ENCODE measurements around the gene AKR1D1.

The AKR1D1 gene

DNA sequence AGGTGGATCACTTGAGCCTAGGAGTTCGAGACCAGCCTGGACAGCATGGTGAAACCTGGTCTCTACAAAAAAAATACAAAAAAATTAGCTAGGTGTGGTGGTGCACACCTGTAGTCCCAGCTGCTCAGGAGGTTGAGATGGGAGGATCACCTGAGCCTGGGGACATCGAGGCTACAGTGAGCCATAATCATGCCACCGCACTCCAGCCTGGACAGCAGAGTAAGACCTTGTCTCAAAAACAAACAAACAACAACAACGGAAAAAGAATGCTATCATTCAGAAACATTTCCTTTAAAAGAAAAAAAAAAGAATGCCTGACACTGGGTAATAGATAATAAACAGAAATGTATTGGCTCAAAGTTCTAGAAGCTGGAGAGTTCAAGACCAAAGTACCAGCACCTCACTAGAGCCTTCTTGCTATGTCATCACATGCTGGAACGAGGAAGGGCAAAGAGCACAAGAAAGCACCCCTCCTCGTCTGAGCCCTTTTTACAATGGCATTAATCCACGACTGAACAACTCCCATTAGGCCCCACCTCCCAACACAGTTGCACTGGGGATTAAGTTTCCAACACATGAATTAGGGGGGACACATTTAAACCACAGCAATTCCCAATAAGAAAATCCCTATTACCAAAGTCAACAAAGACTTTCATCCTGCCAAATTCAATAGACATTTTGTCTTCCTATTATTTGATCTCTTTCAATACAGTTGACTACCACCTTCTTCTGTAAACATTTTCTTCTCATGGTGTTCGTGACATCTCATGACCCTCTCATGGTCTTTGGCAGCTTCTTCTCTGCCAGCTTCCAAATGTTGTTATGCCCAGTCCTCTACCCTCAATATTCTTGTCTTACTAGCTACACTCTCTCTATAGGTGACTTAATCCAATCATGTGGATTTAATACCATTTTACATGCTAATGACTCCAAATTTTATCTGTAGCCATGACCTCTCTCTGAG is 20.0 kb downstream of the AKR1D1 start:
- no CpG with 5 or more reads among the region's 8 CpGs for WGBS, 2 donors (ENCODE audit: extremely low coverage in 2 of 2, insufficient read length in 2 of 2, insufficient replicate concordance in 1 of 2)
- H4K8ac ChIP-seq (ENCODE audit: low read depth, low read length): no peak overlapping the region
- no peak for DNase-seq (ENCODE audit: low spot score)

GRCh38 chr7:138097064-138097741 is 20.9 kb downstream of the AKR1D1 start:
- no CpG with 5 or more reads among the region's 3 CpGs for whole genome bisulfite sequencing, 2 donors (ENCODE audit: extremely low coverage in 2 of 2, insufficient read length in 2 of 2, insufficient replicate concordance in 1 of 2)
- Histone ChIP-seq H3K27me3 (ENCODE audit: control insufficient read depth in 3 of 3, insufficient read depth in 3 of 3, low read depth in 1 of 3, low read length in 3 of 3) (no peaks in the 10 kb centered on the region), H3K79me1 (ENCODE audit: low read depth, low read length) (no peaks in the 10 kb centered on the region), H2AFZ (ENCODE audit: low read length) (no peak overlapping the region), H2BK5ac (ENCODE audit: low read length) (no peak overlapping the region), H2BK15ac (ENCODE audit: low read length) (no peak overlapping the region), H3K27ac (replicated peaks; ENCODE audit: low read length) (no peak overlapping the region), H3K36me3 (replicated peaks in 1 of 2; ENCODE audit: control insufficient read depth in 2 of 2, insufficient read depth in 2 of 2, low read length in 2 of 2) (no peaks in the 10 kb centered on the region), H3K23ac (ENCODE audit: low read depth, low read length, poor library complexity) (no peak overlapping the region), H2BK120ac (ENCODE audit: low read depth, low read length) (no peak overlapping the region), H3K4me1 (ENCODE audit: control insufficient read depth in 2 of 2, insufficient read depth in 1 of 2, low read depth in 1 of 2, low read length in 2 of 2) (no peaks in the 10 kb centered on the region), H4K91ac (ENCODE audit: low read depth, low read length, poor library complexity) (no peak overlapping the region), H4K8ac (ENCODE audit: low read depth, low read length) (no peak overlapping the region), H2AK5ac (ENCODE audit: low read depth, low read length) (no peak overlapping the region), H3K4me2 (ENCODE audit: insufficient read depth, low read length, poor library complexity, severe bottlenecking) (no peak overlapping the region), H3K4me3 (ENCODE audit: low read length in 2 of 2) (no peak overlapping the region), H3K18ac (ENCODE audit: low read length) (no peak overlapping the region), H3K4ac (ENCODE audit: low read length) (no peak overlapping the region), H3K14ac (ENCODE audit: low read length) (no peak overlapping the region), H3K9me3 (replicated peaks in 1 of 2; ENCODE audit: control insufficient read depth in 2 of 2, insufficient read depth in 1 of 2, low read depth in 1 of 2, low read length in 2 of 2) (no peaks in the 10 kb centered on the region), H2BK12ac (ENCODE audit: low read length) (no peak overlapping the region), H3K9ac (ENCODE audit: low read depth, low read length, poor library complexity) (no peak overlapping the region)
- no peak for DNase-seq (ENCODE audit: low spot score)

More for the DNA sequence above, 20.0 kb downstream of the AKR1D1 start:
- Histone ChIP-seq H4K91ac (ENCODE audit: low read depth, low read length, poor library complexity) (no peak overlapping the region), H3K4ac (ENCODE audit: low read length) (no peak overlapping the region), H3K23ac (ENCODE audit: low read depth, low read length, poor library complexity) (no peak overlapping the region), H3K4me1 (ENCODE audit: control insufficient read depth in 2 of 2, insufficient read depth in 1 of 2, low read depth in 1 of 2, low read length in 2 of 2) (no peaks in the 10 kb centered on the region), H3K79me1 (ENCODE audit: low read depth, low read length) (no peaks in the 10 kb centered on the region), H3K27ac (replicated peaks; ENCODE audit: low read length) (no peak overlapping the region), H2AFZ (ENCODE audit: low read length) (no peak overlapping the region), H2BK5ac (ENCODE audit: low read length) (no peak overlapping the region), H3K9ac (ENCODE audit: low read depth, low read length, poor library complexity) (no peak overlapping the region), H2BK12ac (ENCODE audit: low read length) (no peak overlapping the region), H3K4me3 (ENCODE audit: low read length in 2 of 2) (no peak overlapping the region), H3K36me3 (replicated peaks in 1 of 2; ENCODE audit: control insufficient read depth in 2 of 2, insufficient read depth in 2 of 2, low read length in 2 of 2) (no peaks in the 10 kb centered on the region), H3K18ac (ENCODE audit: low read length) (no peak overlapping the region), H3K14ac (ENCODE audit: low read length) (no peak overlapping the region), H3K4me2 (ENCODE audit: insufficient read depth, low read length, poor library complexity, severe bottlenecking) (no peak overlapping the region), H3K9me3 (replicated peaks in 1 of 2; ENCODE audit: control insufficient read depth in 2 of 2, insufficient read depth in 1 of 2, low read depth in 1 of 2, low read length in 2 of 2) (no peaks in the 10 kb centered on the region), H2BK15ac (ENCODE audit: low read length) (no peak overlapping the region), H3K27me3 (ENCODE audit: control insufficient read depth in 3 of 3, insufficient read depth in 3 of 3, low read depth in 1 of 3, low read length in 3 of 3) (no peaks in the 10 kb centered on the region), H2BK120ac (ENCODE audit: low read depth, low read length) (no peak overlapping the region), H2AK5ac (ENCODE audit: low read depth, low read length) (no peak overlapping the region)

DNA sequence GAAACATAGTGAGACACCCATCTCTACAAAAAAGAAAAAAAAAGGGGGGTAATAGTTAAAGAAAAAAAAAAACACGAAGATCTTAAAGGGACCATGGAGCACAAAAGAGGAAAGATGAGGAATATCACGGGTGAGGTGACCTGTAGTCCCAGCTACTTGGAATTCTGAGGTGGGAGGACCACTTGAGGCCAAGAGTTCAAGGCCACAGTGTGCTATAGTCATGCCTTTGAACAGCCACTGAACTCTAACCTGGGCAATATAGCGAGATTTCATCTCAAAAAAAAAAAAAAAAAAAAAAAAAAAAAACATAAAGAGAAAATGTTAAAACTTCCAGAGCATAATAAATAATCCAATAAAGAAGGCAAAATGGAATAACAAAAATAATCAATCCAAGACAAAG is 23.6 kb downstream of the AKR1D1 start:
- WGBS, 2 donors (ENCODE audit: extremely low coverage in 2 of 2, insufficient read length in 2 of 2, insufficient replicate concordance in 1 of 2): no CpG with 5 or more reads among the region's 3 CpGs
- Histone ChIP-seq H2AFZ (ENCODE audit: low read length) (no peak overlapping the region), H3K4me3 (ENCODE audit: low read length in 2 of 2) (no peak overlapping the region), H2BK5ac (ENCODE audit: low read length) (no peak overlapping the region), H2BK12ac (ENCODE audit: low read length) (no peak overlapping the region), H3K27ac (replicated peaks; ENCODE audit: low read length) (no peak overlapping the region), H3K18ac (ENCODE audit: low read length) (no peak overlapping the region), H3K9ac (ENCODE audit: low read depth, low read length, poor library complexity) (no peak overlapping the region), H4K91ac (ENCODE audit: low read depth, low read length, poor library complexity) (no peak overlapping the region), H3K4me1 (ENCODE audit: control insufficient read depth in 2 of 2, insufficient read depth in 1 of 2, low read depth in 1 of 2, low read length in 2 of 2) (no peaks in the 10 kb centered on the region), H3K23ac (ENCODE audit: low read depth, low read length, poor library complexity) (no peak overlapping the region), H4K8ac (ENCODE audit: low read depth, low read length) (no peak overlapping the region), H3K27me3 (ENCODE audit: control insufficient read depth in 3 of 3, insufficient read depth in 3 of 3, low read depth in 1 of 3, low read length in 3 of 3) (no peaks in the 10 kb centered on the region), H3K9me3 (replicated peaks in 1 of 2; ENCODE audit: control insufficient read depth in 2 of 2, insufficient read depth in 1 of 2, low read depth in 1 of 2, low read length in 2 of 2) (no peaks in the 10 kb centered on the region), H3K4ac (ENCODE audit: low read length) (no peak overlapping the region), H2BK15ac (ENCODE audit: low read length) (no peak overlapping the region), H3K14ac (ENCODE audit: low read length) (no peak overlapping the region), H2BK120ac (ENCODE audit: low read depth, low read length) (no peak overlapping the region), H3K4me2 (ENCODE audit: insufficient read depth, low read length, poor library complexity, severe bottlenecking) (no peak overlapping the region), H3K79me1 (ENCODE audit: low read depth, low read length) (no peaks in the 10 kb centered on the region), H3K36me3 (replicated peaks in 1 of 2; ENCODE audit: control insufficient read depth in 2 of 2, insufficient read depth in 2 of 2, low read length in 2 of 2) (no peaks in the 10 kb centered on the region), H2AK5ac (ENCODE audit: low read depth, low read length) (no peak overlapping the region)
- DNase-seq (ENCODE audit: low spot score): no peak

- no peak overlapping the region for H3K18ac ChIP-seq (ENCODE audit: low read length)
- H3K27ac ChIP-seq (replicated peaks; ENCODE audit: low read length): no peak overlapping the region
- H3K27me3 ChIP-seq (ENCODE audit: control insufficient read depth in 3 of 3, insufficient read depth in 3 of 3, low read depth in 1 of 3, low read length in 3 of 3): no peaks in the 10 kb centered on the region
- H2BK5ac ChIP-seq (ENCODE audit: low read length): no peak overlapping the region
- no peak overlapping the region for H2BK15ac ChIP-seq (ENCODE audit: low read length)
- no peak overlapping the region for H3K4me2 ChIP-seq (ENCODE audit: insufficient read depth, low read length, poor library complexity, severe bottlenecking)
- H2BK12ac ChIP-seq (ENCODE audit: low read length): no peak overlapping the region
- H4K8ac ChIP-seq (ENCODE audit: low read depth, low read length): no peak overlapping the region
- peak overlapping the region; percentile 19 for H2AFZ ChIP-seq (ENCODE audit: low read length)
- no CpG with 5 or more reads among the region's 5 CpGs for WGBS, 2 donors (ENCODE audit: extremely low coverage in 2 of 2, insufficient read length in 2 of 2, insufficient replicate concordance in 1 of 2)
- no peak overlapping the region for H3K4ac ChIP-seq (ENCODE audit: low read length)
- H3K9me3 ChIP-seq (replicated peaks in 1 of 2; ENCODE audit: control insufficient read depth in 2 of 2, insufficient read depth in 1 of 2, low read depth in 1 of 2, low read length in 2 of 2): no peaks in the 10 kb centered on the region
- no peak overlapping the region for H2AK5ac ChIP-seq (ENCODE audit: low read depth, low read length)
- no peak overlapping the region for H3K23ac ChIP-seq (ENCODE audit: low read depth, low read length, poor library complexity)
- no peak overlapping the region for H2BK120ac ChIP-seq (ENCODE audit: low read depth, low read length)
- H3K14ac ChIP-seq (ENCODE audit: low read length): no peak overlapping the region
- H4K91ac ChIP-seq (ENCODE audit: low read depth, low read length, poor library complexity): no peak overlapping the region
- H3K79me1 ChIP-seq (ENCODE audit: low read depth, low read length): no peaks in the 10 kb centered on the region
- no peak overlapping the region for H3K4me3 ChIP-seq (ENCODE audit: low read length in 2 of 2)
- H3K4me1 ChIP-seq (ENCODE audit: control insufficient read depth in 2 of 2, insufficient read depth in 1 of 2, low read depth in 1 of 2, low read length in 2 of 2): no peaks in the 10 kb centered on the region
- no peaks in the 10 kb centered on the region for H3K36me3 ChIP-seq (replicated peaks in 1 of 2; ENCODE audit: control insufficient read depth in 2 of 2, insufficient read depth in 2 of 2, low read length in 2 of 2)
- DNase-seq (ENCODE audit: low spot score): no peak
- H3K9ac ChIP-seq (ENCODE audit: low read depth, low read length, poor library complexity): no peak overlapping the region
Observed at GRCh38 chr7:138105221-138105620, 29.0 kb downstream of the AKR1D1 start.
